ES-I3 (cell line): Measurements from ENCODE around the gene ZNF674.

Experiments used
- H3K36me3 ChIP-seq: 2 replicates; pipeline ENCODE4 v1.6.1; 2013; ENCODE audit warnings: mild to moderate bottlenecking, low read length, control low read depth, moderate library complexity; ENCODE audit not compliant: insufficient read depth
- H3K4me1 ChIP-seq: 2 replicates; pipeline ENCODE4 v1.6.1; 2013; ENCODE audit warnings: mild to moderate bottlenecking, control low read depth, low read length; ENCODE audit not compliant: insufficient read depth
- H3K9ac ChIP-seq: 2 replicates; pipeline ENCODE4 v1.6.1; 2013; ENCODE audit warnings: low read depth, mild to moderate bottlenecking, low read length, moderate library complexity
- H3K9me3 ChIP-seq: 2 replicates; pipeline ENCODE4 v1.6.1; 2013; ENCODE audit warnings: mild to moderate bottlenecking, low read length, moderate library complexity; ENCODE audit not compliant: control insufficient read depth, insufficient read depth

ZNF674 gene

GRCh38 chrX:46574774-46575381 lies 29.7 kb upstream of the ZNF674 start:
- Histone ChIP-seq H3K9me3 (no peaks in the 10 kb centered on the region), H3K36me3 (no peaks in the 10 kb centered on the region; the same call in 1 of the 2 replicates), H3K4me1 (peaks cover 28% of the 10 kb centered on the region), H3K9ac (peak overlapping the region; percentile 64)

GRCh38 chrX:46573892-46574773 lies 28.9 kb upstream of the ZNF674 start:
- Histone ChIP-seq H3K9me3 (no peaks in the 10 kb centered on the region), H3K4me1 (peaks cover 28% of the 10 kb centered on the region), H3K36me3 (no peaks in the 10 kb centered on the region; the same call in 1 of the 2 replicates), H3K9ac (peak overlapping the region; percentile 64)

GRCh38 chrX:46573331-46573891 lies 28.2 kb upstream of the ZNF674 start, which contains the start of gene CHST7:
TSS of gene CHST7 (plus strand) at chrX:46573765. CDS start at chrX:46573932, 167 bp downstream.
- H3K36me3 ChIP-seq: no peaks in the 10 kb centered on the region; the same call in 1 of the 2 replicates
- H3K9me3 ChIP-seq: no peaks in the 10 kb centered on the region
- H3K9ac ChIP-seq: peak within 1 kb of the TSS; percentile 64
- H3K4me1 ChIP-seq: peaks cover 28% of the 10 kb centered on the region

- H3K36me3 ChIP-seq: no peaks in the 10 kb centered on the region; the same call in 1 of the 2 replicates
- H3K9me3 ChIP-seq: no peaks in the 10 kb centered on the region
- no peak overlapping the region for H3K9ac ChIP-seq
- peaks cover 28% of the 10 kb centered on the region for H3K4me1 ChIP-seq
Observed at GRCh38 chrX:46572340-46572936, 27.2 kb upstream of the ZNF674 start.

GRCh38 chrX:46571423-46572339 lies 26.5 kb upstream of the ZNF674 start:
- Histone ChIP-seq H3K9me3 (no peaks in the 10 kb centered on the region), H3K4me1 (peaks cover 22% of the 10 kb centered on the region), H3K9ac (no peak overlapping the region), H3K36me3 (no peaks in the 10 kb centered on the region; the same call in 1 of the 2 replicates)

- H3K9me3 ChIP-seq: no peaks in the 10 kb centered on the region
- no peak overlapping the region for H3K9ac ChIP-seq
- no peaks in the 10 kb centered on the region; the same call in 1 of the 2 replicates for H3K36me3 ChIP-seq
- H3K4me1 ChIP-seq: peaks cover 17% of the 10 kb centered on the region
Observed at GRCh38 chrX:46569621-46570020, 24.4 kb upstream of the ZNF674 start.

GRCh38 chrX:46567388-46567787 lies 22.2 kb upstream of the ZNF674 start:
- Histone ChIP-seq H3K36me3 (no peaks in the 10 kb centered on the region), H3K9me3 (no peaks in the 10 kb centered on the region), H3K9ac (no peak overlapping the region), H3K4me1 (peaks cover 10% of the 10 kb centered on the region)

GRCh38 chrX:46561824-46562657 lies 16.8 kb upstream of the ZNF674 start:
- H3K4me1 ChIP-seq: no peaks in the 10 kb centered on the region
- H3K9me3 ChIP-seq: no peaks in the 10 kb centered on the region
- no peaks in the 10 kb centered on the region; the same call in 1 of the 2 replicates for H3K36me3 ChIP-seq
- no peak overlapping the region for H3K9ac ChIP-seq

- H3K36me3 ChIP-seq: no peaks in the 10 kb centered on the region; the same call in 1 of the 2 replicates
- H3K9me3 ChIP-seq: no peaks in the 10 kb centered on the region
- no peaks in the 10 kb centered on the region for H3K4me1 ChIP-seq
- no peak overlapping the region for H3K9ac ChIP-seq
Observed at GRCh38 chrX:46559062-46559461, 13.8 kb upstream of the ZNF674 start.

- Histone ChIP-seq H3K9me3 (peaks cover 7% of the 10 kb centered on the region), H3K36me3 (no peaks in the 10 kb centered on the region; the same call in 1 of the 2 replicates), H3K4me1 (peaks cover 5% of the 10 kb centered on the region; the same call in 1 of the 2 replicates), H3K9ac (no peak overlapping the region)
Observed at GRCh38 chrX:46554942-46555341, 9.7 kb upstream of the ZNF674 start.

- Histone ChIP-seq H3K9me3 (peaks cover 9% of the 10 kb centered on the region), H3K9ac (no peak overlapping the region), H3K36me3 (no peaks in the 10 kb centered on the region; the same call in 1 of the 2 replicates), H3K4me1 (peaks cover 5% of the 10 kb centered on the region; the same call in 1 of the 2 replicates)
Observed at GRCh38 chrX:46553935-46554334, 8.7 kb upstream of the ZNF674 start.

- H3K4me1 ChIP-seq: peaks cover 12% of the 10 kb centered on the region
- peaks cover 9% of the 10 kb centered on the region for H3K9me3 ChIP-seq
- 0 out of 2 replicates have a peak, but pooled peaks cover 3% of the 10 kb centered on the region for H3K36me3 ChIP-seq
- no peak overlapping the region for H3K9ac ChIP-seq
Observed at GRCh38 chrX:46551494-46552128, 6.4 kb upstream of the ZNF674 start.
